BJ (cell line): ENCODE data around the gene SOX30. TPM values are rescaled to one million over a fixed set of nuclear protein-coding genes. Genes with fewer than 3 reads are reported as not detected.

ENCODE experiments used
- CTCF ChIA-PET: fragments of 350-600 bp; formaldehyde crosslinking; extraction: SDS; loops from one replicate; lab custom pipeline; 2021; ENCODE audit warnings: antibody characterized with exemption, inconsistent platforms; lab: Yijun Ruan, JAX
- POLR2A ChIA-PET: fragments of 300-600 bp; sonication (Branson Sonifier 250); formaldehyde crosslinking; extraction: SDS; loops from one replicate; lab custom pipeline; 2021; ENCODE audit warnings: antibody characterized with exemption; lab: Charles Lee
- DNase-seq: peaks from one replicate; pipeline ENCODE4 v3.0.0-alpha.2; 2011; ENCODE audit warnings: low read depth
- H3K27me3 ChIP-seq: 2 replicates; pipeline ENCODE4 v1.6.0; 2011; ENCODE audit warnings: low read length; ENCODE audit not compliant: control insufficient read depth, insufficient read depth
- H3K36me3 ChIP-seq: 2 replicates; pipeline ENCODE4 v1.5.1; 2011; ENCODE audit warnings: low read length; ENCODE audit not compliant: control insufficient read depth, insufficient read depth
- H3K4me3 ChIP-seq: 2 replicates; pipeline ENCODE4 v1.5.1; 2011; ENCODE audit warnings: low read depth, mild to moderate bottlenecking, control low read depth, low read length
- polyA plus RNA-seq: library from polyadenylated mRNA; depleted of rRNA; stranded (reverse); fragments of >200 nt; gene quantifications from 2 replicates; pipeline ENCODE4 v1.2.3, GENCODE V29; 2011
- TF ChIP-seq, protein P1 (sequence below): IDR thresholded peaks from 2 replicates; pipeline ENCODE4 v1.5.1; 2011; ENCODE audit warnings: low read depth, mild to moderate bottlenecking, control low read depth, inconsistent platforms, low read length, moderate library complexity; ENCODE audit not compliant: insufficient read depth

SOX30 gene
- polyA plus RNA-seq, 1 experiment: 0.07 TPM

DNA sequence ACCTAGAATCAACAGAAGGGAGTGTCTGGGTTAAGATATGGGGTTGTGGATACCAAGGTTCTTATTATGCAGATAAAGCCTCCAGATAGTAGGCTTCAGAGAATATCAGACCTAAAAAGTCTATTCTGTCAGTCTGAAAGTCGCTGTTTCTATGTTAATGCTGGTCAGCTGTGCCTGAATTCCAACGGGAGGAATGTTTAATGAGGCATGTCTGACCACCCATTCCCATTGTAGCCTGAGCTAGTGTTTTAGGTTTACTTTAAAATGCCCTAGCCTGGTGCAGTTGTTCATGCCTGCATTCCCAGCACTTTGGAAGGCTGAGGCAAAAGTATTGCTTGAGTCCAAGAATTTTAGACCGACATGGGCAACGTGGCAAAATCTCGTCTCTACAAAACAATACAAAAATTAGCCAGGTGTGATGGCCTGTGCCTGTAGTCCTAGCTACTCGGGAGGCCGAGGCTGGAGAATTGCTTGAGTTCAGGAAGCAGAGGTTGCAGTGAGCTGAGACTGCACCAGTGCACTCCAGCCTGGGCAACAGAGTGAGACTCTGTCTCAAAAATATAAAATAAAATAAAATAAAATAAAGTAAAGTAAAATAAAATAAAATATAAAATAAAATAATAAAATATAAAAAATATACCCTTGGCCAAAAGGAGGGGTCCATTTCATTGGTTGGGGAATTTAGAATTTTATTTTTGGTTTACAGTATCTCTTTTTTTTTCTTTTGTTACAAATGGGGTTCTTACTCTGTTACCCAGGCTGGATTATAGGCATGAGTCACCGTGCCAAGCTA is 7.8 kb upstream of the SOX30 start:
- Histone ChIP-seq H3K27me3 (no peaks in the 10 kb centered on the region), H3K36me3 (no peaks in the 10 kb centered on the region), H3K4me3 (no peak overlapping the region)
- ChIA-PET CTCF (interaction anchor here (1.6 kb wide), 1 partner anchor 83 kb away, joined by 4 read pairs; the partner anchor contains the start of gene LSM11), POLR2A (no interaction called here)
- DNase-seq: no peak
- TF ChIP-seq, protein P1, sequence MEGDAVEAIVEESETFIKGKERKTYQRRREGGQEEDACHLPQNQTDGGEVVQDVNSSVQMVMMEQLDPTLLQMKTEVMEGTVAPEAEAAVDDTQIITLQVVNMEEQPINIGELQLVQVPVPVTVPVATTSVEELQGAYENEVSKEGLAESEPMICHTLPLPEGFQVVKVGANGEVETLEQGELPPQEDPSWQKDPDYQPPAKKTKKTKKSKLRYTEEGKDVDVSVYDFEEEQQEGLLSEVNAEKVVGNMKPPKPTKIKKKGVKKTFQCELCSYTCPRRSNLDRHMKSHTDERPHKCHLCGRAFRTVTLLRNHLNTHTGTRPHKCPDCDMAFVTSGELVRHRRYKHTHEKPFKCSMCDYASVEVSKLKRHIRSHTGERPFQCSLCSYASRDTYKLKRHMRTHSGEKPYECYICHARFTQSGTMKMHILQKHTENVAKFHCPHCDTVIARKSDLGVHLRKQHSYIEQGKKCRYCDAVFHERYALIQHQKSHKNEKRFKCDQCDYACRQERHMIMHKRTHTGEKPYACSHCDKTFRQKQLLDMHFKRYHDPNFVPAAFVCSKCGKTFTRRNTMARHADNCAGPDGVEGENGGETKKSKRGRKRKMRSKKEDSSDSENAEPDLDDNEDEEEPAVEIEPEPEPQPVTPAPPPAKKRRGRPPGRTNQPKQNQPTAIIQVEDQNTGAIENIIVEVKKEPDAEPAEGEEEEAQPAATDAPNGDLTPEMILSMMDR: no peak

DNA sequence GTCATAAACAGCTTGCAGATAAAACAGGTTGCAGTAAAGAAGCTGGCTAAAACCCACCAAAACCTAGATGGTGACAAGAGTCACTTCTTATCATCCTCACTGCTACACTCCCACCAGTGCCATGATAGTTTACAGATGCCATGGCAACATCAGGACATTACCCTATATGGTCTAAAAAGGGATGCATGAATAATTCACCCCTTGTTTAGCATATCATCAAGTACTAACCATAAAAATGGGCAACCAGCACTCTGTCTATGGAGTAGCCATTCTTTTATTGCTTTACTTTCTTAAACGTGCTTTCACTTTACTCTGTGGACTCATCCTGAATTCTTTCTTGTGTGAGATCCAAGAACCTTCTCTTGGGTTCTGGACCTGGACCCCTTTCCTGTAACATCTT is 6.7 kb upstream of the SOX30 start:
- TF ChIP-seq, protein P1: no peak
- no peak for DNase-seq
- CTCF ChIA-PET: interaction anchor here (1.6 kb wide), 1 partner anchor 84 kb away, joined by 4 read pairs; the partner anchor contains the start of gene LSM11
- H3K4me3 ChIP-seq: no peak overlapping the region
- no peaks in the 10 kb centered on the region for H3K36me3 ChIP-seq
- no peaks in the 10 kb centered on the region for H3K27me3 ChIP-seq
- POLR2A ChIA-PET: no interaction called here

DNA sequence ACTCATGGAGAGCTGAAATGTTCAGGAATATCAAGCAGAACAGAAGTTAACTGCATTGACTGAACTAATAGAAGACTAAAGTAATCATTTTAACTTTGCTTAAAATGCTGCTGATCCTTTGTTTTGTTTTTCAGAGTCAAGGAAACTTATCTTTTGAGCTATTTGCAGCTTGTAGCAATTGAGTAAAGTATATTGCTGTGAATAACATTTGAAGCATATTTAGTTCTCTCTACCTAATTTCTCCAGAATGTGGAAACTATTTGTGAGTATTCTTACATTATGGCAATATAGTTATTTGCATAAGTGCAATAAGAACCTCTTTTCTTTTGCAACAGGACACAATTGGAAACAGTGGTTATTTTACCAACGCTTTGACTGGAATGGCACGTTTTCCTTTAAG is 5.3 kb upstream of the SOX30 start:
- Histone ChIP-seq H3K36me3 (no peaks in the 10 kb centered on the region), H3K4me3 (no peak overlapping the region), H3K27me3 (no peaks in the 10 kb centered on the region)
- ChIA-PET CTCF (no interaction called here), POLR2A (no interaction called here)
- TF ChIP-seq, protein P1: no peak
- DNase-seq: no peak

DNA sequence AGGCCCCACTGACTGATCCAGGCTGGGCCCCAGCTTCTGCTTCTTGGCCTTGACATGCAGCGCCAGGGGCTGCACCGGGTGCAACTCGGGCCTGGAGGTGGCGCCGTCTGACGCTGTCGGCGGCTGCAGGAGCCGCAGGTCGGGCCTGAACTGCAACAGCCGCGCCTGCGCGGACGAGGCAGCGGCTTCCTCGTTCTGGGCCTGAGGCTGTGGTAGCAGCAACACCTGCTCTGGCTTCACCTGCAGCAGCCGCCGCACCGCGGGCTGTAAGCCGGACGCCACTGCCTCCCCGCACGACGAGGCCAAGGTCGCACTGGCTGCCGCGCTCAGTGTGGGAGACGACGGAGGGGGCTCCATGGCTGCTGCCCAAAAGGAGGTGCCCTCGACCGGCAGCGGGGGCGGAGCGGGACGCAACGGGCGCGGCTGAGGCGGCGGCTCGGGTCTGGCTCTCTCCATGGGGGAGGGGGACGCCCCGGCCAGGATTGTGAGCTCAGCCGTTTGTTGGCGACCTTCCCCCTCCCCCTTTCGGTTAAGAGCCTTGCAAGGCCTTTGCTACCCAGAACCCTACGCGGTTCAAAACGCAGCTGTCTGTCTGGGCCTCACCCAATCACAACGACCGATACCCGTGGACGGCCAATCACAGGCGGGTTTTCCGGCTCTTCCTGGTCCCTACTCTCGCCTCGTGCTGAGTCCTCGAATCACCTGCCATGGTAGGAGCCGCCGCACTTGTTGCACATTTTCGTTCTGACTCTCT is 438 bp downstream of the SOX30 start:
- peak overlapping the region; percentile 29 for H3K4me3 ChIP-seq
- TF ChIP-seq, protein P1: peak; percentile 43
- H3K36me3 ChIP-seq: no peaks in the 10 kb centered on the region
- DNase-seq: no peak
- CTCF ChIA-PET: interaction anchor here (0.5 to 1.5 kb wide), 3 partner anchors 9 to 63 kb away, joined by 3 to 5 read pairs (median 3); no protein-coding TSS in a partner anchor
- no peaks in the 10 kb centered on the region for H3K27me3 ChIP-seq
- POLR2A ChIA-PET: no interaction called here
